H1 (cell line): Measurements from ENCODE around the gene BAG1. TPM values are rescaled to one million over a fixed set of nuclear protein-coding genes. Genes with fewer than 3 reads are reported as not detected.
A peak's percentile ranks its signal among the peaks of the same experiment; 100 is the strongest.

ENCODE experiments used
- ATF3 ChIP-seq: IDR thresholded peaks from 2 replicates; pipeline ENCODE4 v1.6.1; 2011; ENCODE audit warnings: low read depth, mild to moderate bottlenecking, low read length; ENCODE audit not compliant: insufficient read depth
- POLR2A ChIP-seq, 2 experiments: IDR thresholded peaks; 1 replicate in 1 of 2; 2 replicates in 1 of 2; pipeline ENCODE4 v1.6.1; 2011; ENCODE audit warnings: low read depth in 2 of 2, low read length in 2 of 2, mild to moderate bottlenecking in 2 of 2; ENCODE audit errors: control extremely low read depth in 1 of 2
- SP1 ChIP-seq: IDR thresholded peaks from 2 replicates; pipeline ENCODE4 v1.6.1; 2011; ENCODE audit warnings: low read depth, low read length
- TEAD4 ChIP-seq: IDR thresholded peaks from 2 replicates; pipeline ENCODE4 v1.6.1; 2012; ENCODE audit warnings: low read depth, low read length, inconsistent platforms, mixed read lengths
- polyA plus RNA-seq, 7 experiments: library from polyadenylated mRNA; depleted of rRNA in 3 of 7; stranded (reverse) in 5 of 7; unstranded in 2 of 7; fragments of >200 nt in 5 of 7; fragments of 200-250 nt in 2 of 7; gene quantifications; 1 replicate in 5 of 7; 2 replicates in 1 of 7; 4 replicates in 1 of 7; pipeline versions ENCODE4 v1.2.1 to v1.2.3, GENCODE V29; 2011 to 2013; ENCODE audit warnings: missing spikeins in 2 of 7, mixed read lengths in 2 of 7
- total RNA-seq: library from RNA; stranded (reverse); fragmentation: NEBNext Ultra II Directional; extraction: Animal tissue kit (Norgen Biotek cat#: 25700); gene quantifications from 2 replicates; pipeline ENCODE4 v1.2.1, GENCODE V29; 2021

The BAG1 gene
- total and polyA plus RNA-seq, 2 of the 8 experiments (the other 6 are each of a cell fraction or from before 2014, with no cell fraction given) = 14.7 to 59.8 TPM

- TF ChIP-seq SP1 (0 out of 2 replicates have a peak, but pooled peaks have one; percentile 55), POLR2A (IDR thresholded peaks at IDR 0.05; ENCODE audit: control extremely low read depth in 1 of 2, low read depth in 2 of 2, low read length in 2 of 2) (peak; percentile 95 to 96), TEAD4 (peak; percentile 13; the same call in 1 of the 2 replicates), ATF3 (peak; percentile 99)
Observed at GRCh38 chr9:33290247-33291030, 25.9 kb upstream of the BAG1 start, which contains the start of gene NFX1 (continued).
